DLD1 (cell line): ENCODE measurements around the gene NUTM2G.
"Not testable (repeated sequence)": the region's sequence is repeated elsewhere in the genome, so short reads cannot be mapped to it uniquely, and the experiment has no call there.

Experiments
- in situ Hi-C: cut with HindIII; loops from 2 replicates; pipeline ENCODE4 v1.10.0; 2017; ENCODE audit warnings: low sequenced_read_pairs

NUTM2G gene

GRCh38 chr9:96928543-96928942, at the start of gene NUTM2G:
Gene NUTM2G, plus strand, starts transcription at chr9:96928843. Its CDS starts 182 bp downstream, at chr9:96929025.
- in situ Hi-C loops: not testable (repeated sequence)

GRCh38 chr9:96883922-96884321, 44.7 kb upstream of the NUTM2G start:
- in situ Hi-C loops: no loop called here

DNA sequence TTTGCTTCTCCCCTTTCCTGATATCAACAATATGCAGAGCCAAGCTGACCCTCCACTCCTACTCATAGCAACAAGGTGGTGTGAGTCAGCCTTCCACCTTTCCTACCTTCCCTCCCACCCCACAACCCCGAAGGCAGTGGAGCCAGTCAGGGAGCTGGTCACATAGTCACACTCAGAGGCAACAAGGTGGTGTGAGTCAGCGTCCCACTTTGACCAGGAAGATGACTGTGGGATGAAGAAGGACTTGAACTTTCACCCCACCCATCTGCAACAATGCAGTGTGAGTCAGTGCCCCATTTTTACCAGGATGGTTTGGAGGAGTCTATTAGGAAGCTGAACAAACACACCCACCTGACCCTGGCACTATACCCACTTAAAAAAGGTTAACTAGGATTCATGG, 44.2 kb upstream of the NUTM2G start:
- in situ Hi-C loops: no loop called here

- in situ Hi-C loops: no loop called here
These were observed 43.2 kb upstream of the NUTM2G start for GRCh38 chr9:96885424-96885823.

GRCh38 chr9:96888591-96888990, 40.1 kb upstream of the NUTM2G start:
- in situ Hi-C loops: no loop called here

GRCh38 chr9:96892131-96892530, 36.5 kb upstream of the NUTM2G start:
- in situ Hi-C loops: no loop called here

- in situ Hi-C loops: not testable (repeated sequence)
These were observed 28.6 kb upstream of the NUTM2G start for GRCh38 chr9:96900010-96900409.

DNA sequence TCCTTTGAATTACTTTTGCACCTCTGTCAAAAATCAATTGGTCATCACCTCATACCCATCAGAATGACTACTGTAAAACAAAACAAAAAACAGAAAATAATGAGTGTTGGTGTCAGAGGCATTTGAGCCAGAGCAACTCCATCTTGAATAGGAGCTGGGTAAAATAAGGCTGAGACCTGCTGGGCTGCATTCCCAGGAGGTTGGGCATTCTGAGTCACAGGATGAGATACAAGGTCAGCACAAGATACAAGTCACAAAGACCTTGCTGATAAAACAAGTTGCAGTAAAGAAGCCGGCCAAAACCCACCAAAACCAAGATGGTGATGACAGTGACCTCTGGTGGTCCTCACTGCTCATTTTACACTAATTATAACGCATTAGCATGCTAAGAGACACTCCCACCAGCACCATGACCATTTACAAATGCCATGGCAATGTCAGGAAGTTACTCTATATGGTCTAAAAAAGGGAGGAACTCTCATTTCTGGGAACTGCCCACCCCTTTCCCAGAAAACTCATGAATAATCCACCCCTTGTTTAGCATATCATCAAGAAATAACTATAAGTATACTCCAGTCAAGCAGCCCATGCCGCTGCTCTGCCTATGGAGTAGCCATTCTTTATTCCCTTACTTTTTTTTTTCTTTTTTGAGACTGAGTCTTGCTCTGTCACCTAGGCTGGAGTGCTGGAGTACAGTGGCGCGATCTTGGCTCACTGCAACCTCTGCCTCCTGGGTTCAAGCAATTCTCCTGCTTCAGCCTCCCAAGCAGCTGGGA, 23.5 kb upstream of the NUTM2G start:
- in situ Hi-C loops: not testable (repeated sequence)

DNA sequence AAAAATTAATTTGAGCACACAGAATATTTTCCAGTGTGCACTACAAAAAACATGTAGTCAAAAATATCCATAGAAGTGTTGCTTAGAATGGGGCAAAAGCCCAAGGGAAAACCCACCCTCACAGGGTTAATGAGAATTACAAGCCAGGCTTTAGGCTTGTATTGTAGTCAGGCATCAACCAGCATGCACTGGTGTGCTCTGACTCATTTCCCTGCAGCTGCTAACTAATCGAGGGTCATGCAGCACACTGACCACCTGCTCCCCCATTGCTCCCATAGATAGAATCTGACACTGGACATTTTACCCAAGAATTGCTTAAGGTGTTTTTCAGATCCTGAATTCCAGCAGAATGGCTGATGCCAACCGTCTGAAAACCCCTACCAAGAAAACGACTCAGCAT, 20.2 kb upstream of the NUTM2G start:
- in situ Hi-C loops: not testable (repeated sequence)

DNA sequence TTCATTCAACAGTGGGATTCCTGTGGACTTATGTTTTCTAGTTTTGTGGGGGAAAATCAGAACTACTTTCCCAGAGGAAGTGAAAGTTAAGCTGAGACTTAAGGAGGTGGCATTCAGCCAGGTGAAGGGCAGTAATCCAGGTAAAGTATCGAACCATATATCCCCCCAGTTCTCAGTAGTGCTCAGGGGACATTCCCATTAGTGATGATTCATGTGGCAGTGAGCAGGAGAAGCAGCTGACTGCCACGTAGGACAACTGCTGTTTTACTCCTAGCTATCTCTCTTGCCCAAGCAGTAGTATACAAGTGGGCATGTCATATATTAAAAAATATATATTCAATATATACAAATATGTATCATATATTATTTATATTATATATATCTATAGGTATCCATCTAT, 13.1 kb upstream of the NUTM2G start:
- in situ Hi-C loops: not testable (repeated sequence)

- in situ Hi-C loops: not testable (repeated sequence)
These were observed 12.1 kb upstream of the NUTM2G start for GRCh38 chr9:96916531-96916930.

GRCh38 chr9:96918550-96918949, 10.1 kb upstream of the NUTM2G start:
- in situ Hi-C loops: not testable (repeated sequence)

DNA sequence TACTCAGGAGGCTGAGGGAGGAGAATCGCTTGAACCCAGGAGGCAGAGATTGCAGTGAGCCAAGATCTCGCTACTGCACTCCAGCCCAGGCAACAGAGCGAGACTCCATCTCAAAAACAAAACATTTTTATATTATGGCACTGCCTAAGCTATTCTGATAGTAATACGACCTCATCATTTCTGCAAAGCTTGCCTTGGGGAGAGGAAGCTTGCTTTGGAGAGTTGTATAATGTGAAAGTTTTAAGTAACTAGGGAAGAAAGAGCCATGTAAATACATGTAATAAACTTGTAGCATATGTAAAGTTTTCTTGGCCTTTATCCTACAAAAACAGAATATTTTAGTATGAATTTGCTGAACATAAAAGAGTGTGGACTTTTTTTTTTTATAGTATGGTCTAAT, 7.8 kb upstream of the NUTM2G start:
- in situ Hi-C loops: not testable (repeated sequence)

DNA sequence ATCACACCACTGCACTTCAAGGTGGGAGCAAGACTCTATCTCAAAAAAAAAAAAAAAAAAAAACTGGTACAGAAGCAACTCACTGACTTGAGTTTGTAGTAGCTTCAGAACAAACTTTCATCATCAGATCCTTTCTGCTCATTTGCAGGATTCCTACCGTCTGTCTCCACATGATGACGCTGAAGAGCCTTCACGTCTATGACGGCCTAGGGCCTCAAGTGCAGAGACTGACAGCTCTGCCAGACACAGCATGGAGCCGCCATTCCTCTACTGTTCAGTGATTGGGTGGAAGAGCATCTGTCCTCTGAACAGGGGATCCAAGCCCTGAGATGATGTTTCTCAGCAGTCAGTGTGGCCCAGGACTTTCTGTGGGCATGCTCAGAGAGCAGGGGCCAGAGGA, 3.1 kb upstream of the NUTM2G start:
- in situ Hi-C loops: not testable (repeated sequence)

- in situ Hi-C loops: not testable (repeated sequence)
These were observed 3.0 kb downstream of the NUTM2G start for GRCh38 chr9:96931665-96932064.

- in situ Hi-C loops: not testable (repeated sequence)
These were observed 5.5 kb downstream of the NUTM2G start for GRCh38 chr9:96934097-96934496.

GRCh38 chr9:96934706-96935105, 6.1 kb downstream of the NUTM2G start:
- in situ Hi-C loops: not testable (repeated sequence)

- in situ Hi-C loops: not testable (repeated sequence)
These were observed 6.8 kb downstream of the NUTM2G start for GRCh38 chr9:96935401-96935800.

- in situ Hi-C loops: not testable (repeated sequence)
These were observed 8.8 kb downstream of the NUTM2G start for GRCh38 chr9:96937442-96937841.

DNA sequence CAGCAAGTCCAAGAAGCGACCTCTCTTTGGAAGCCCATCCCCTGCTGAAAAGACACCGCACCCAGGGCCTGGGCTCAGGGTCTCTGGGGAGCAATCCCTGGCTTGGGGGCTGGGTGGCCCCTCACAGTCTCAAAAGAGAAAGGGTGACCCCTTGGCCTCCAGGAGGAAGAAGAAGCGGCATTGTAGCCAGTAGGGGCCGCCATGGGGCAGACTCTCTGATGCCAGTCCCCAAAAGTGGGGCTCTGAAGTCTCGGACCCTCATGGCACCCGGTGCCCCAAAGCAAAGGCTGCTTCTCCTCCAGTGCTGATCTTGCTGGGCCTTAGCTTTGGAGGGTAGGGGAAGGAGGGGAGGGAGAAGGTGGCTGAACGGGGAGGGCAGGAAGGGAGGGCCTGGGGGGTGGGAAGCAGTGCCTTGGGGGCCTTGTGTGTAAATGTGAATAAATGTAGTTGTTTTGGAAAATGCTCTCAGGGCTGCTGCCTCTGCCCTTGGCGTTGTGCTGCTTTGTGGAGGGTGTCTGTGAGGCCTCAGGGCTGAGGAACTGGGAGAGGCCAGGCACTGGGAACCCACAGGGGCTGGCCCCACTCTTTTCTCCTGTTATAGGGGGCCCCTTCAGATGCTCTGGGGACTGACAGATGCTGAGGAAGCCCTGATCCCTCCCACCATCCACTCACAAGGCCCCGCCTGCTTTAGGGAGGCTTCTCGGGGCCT, 10.5 kb downstream of the NUTM2G start:
- in situ Hi-C loops: not testable (repeated sequence)

GRCh38 chr9:96940982-96941381, 12.3 kb downstream of the NUTM2G start:
- in situ Hi-C loops: not testable (repeated sequence)

DNA sequence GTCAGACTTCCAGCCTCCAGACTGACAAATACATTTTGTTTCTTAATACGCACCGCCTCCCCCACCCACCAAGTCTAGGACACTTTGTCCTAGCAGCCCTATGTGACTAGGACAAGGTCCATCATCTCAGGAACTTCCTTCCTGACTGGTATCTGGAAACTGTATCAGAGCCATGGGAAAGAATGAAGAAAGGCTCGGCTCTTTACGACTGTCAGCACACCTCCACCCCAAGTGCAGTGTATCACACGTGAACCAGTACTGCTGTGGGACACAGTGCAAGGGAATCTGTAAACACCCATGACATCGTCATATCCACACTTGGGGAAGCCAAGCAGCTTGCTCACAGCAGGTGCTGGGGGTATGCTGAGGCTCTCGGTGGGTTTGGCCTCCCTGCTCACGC, 13.0 kb downstream of the NUTM2G start:
- in situ Hi-C loops: not testable (repeated sequence)
